Esophagus muscularis mucosa (tissue), 4 donors: ENCODE results near the gene NME7. TPM values are rescaled to one million over a fixed set of nuclear protein-coding genes. Genes with fewer than 3 reads are reported as not detected.
"Not testable (repeated sequence)": the region's sequence is repeated elsewhere in the genome, so short reads cannot be mapped to it uniquely, and the experiment has no call there.

Experiments
- DNase-seq: peaks from one replicate; pipeline ENCODE4 v3.0.0-alpha.2; 2017; ENCODE audit errors: extremely low spot score
- H3K27ac ChIP-seq, 4 donors: fragments of 200-600 bp; sonication (generic); replicated peaks in 1 of 4; 1 replicate in 3 of 4; 2 replicates in 1 of 4; pipeline ENCODE4 v1.5.1; 2016 to 2019; ENCODE audit warnings: mild to moderate bottlenecking in 1 of 4
- H3K27me3 ChIP-seq, 4 donors: fragments of 200-600 bp; sonication (generic); one replicate each; pipeline versions ENCODE4 v1.5.1 to v1.6.0; 2016 to 2019
- H3K36me3 ChIP-seq, 4 donors: fragments of 200-600 bp; sonication (generic); one replicate each; pipeline ENCODE4 v1.5.1; 2016 to 2019
- H3K4me1 ChIP-seq, 4 donors: fragments of 200-600 bp; sonication (generic); one replicate each; pipeline ENCODE4 v1.5.1; 2016 to 2019
- H3K4me3 ChIP-seq, 4 donors: fragments of 200-600 bp; sonication (generic); 1 replicate in 2 of 4; 2 replicates in 2 of 4; pipeline ENCODE4 v1.5.1; 2016 to 2019; ENCODE audit warnings: mild to moderate bottlenecking in 4 of 4, moderate library complexity in 1 of 4
- H3K9me3 ChIP-seq, 4 donors: fragments of 200-600 bp; sonication (generic); 1 replicate in 3 of 4; 2 replicates in 1 of 4; pipeline ENCODE4 v1.5.1; 2016 to 2019
- CTCF ChIP-seq, 3 experiments: fragments of 200-600 bp in 2 of 3; fragments of 450-650 bp in 1 of 3; sonication (generic) in 2 of 3; IDR thresholded peaks; one replicate each; pipeline ENCODE4 v1.5.1; 2017 to 2019; ENCODE audit warnings: antibody characterized with exemption in 3 of 3, mild to moderate bottlenecking in 2 of 3, moderate library complexity in 1 of 3
- EP300 ChIP-seq: sonication (generic); formaldehyde crosslinking; IDR thresholded peaks from one replicate; pipeline ENCODE4 v1.6.1; 2017; ENCODE audit warnings: antibody characterized with exemption
- POLR2A ChIP-seq: fragments of 450-650 bp; IDR thresholded peaks from one replicate; pipeline ENCODE4 v1.6.1; 2017; ENCODE audit warnings: antibody characterized with exemption, moderate library complexity, mild to moderate bottlenecking, low read depth
- POLR2AphosphoS5 ChIP-seq, 2 donors: sonication (generic); formaldehyde crosslinking; IDR thresholded peaks; one replicate each; pipeline ENCODE4 v1.6.1; 2017; ENCODE audit warnings: antibody characterized with exemption in 2 of 2
- WGBS: methylation state at CpG from one replicate; pipeline ENCODE4 v1.1.5; 2018; 5-methylcytosine and 5-hydroxymethylcytosine counted together
- intact Hi-C: fragments of 100-400 bp; cut with DNase I; formaldehyde crosslinking; loops from one replicate; pipeline ENCODE4 v1.15.1; 2023
- total RNA-seq, 4 donors: library from RNA; depleted of rRNA; stranded (reverse); fragments of >200 nt; gene quantifications; one replicate each; pipeline versions ENCODE4 v1.1.0 to v1.2.1, GENCODE V29; 2016

The NME7 gene
- total RNA-seq, 4 donors from 2014 or later, result 10.2 to 27.8 (median 14.5) TPM

GRCh38 chr1:169289016-169289415 is 78.6 kb downstream of the NME7 start:
- DNase-seq, result no peak
- no peaks in the 10 kb centered on the region for H3K9me3 ChIP-seq
- no peaks in the 10 kb centered on the region for H3K27me3 ChIP-seq
- WGBS, result 83% methylated on average over 1 of the region's 1 CpG
- no peak overlapping the region for H3K27ac ChIP-seq
- TF ChIP-seq EP300 (no peak), POLR2A (no peak), POLR2AphosphoS5 (IDR thresholded peaks at IDR 0.05) (no peak), CTCF (IDR thresholded peaks at IDR 0.05) (no peak)
- no peaks in the 10 kb centered on the region for H3K4me1 ChIP-seq
- intact Hi-C loops, result no loop called here
- no peaks in the 10 kb centered on the region for H3K36me3 ChIP-seq
- H3K4me3 ChIP-seq, result no peak overlapping the region

- no peaks in the 10 kb centered on the region for H3K4me1 ChIP-seq
- H3K27ac ChIP-seq, result no peak overlapping the region
- TF ChIP-seq EP300 (no peak), POLR2AphosphoS5 (IDR thresholded peaks at IDR 0.05) (no peak)
- no peak for DNase-seq
- WGBS, result 96% methylated on average over 1 of the region's 1 CpG
- intact Hi-C loops, result no loop called here
- no peaks in the 10 kb centered on the region for H3K27me3 ChIP-seq
- no peaks in the 10 kb centered on the region for H3K9me3 ChIP-seq
- H3K4me3 ChIP-seq, result no peak overlapping the region
- no peaks in the 10 kb centered on the region for H3K36me3 ChIP-seq
Observed at GRCh38 chr1:169288011-169288414, 79.6 kb downstream of the NME7 start.

GRCh38 chr1:169287280-169287679 is 80.3 kb downstream of the NME7 start:
- intact Hi-C loops, result no loop called here

GRCh38 chr1:169281562-169281961 is 86.0 kb downstream of the NME7 start:
- H3K9me3 ChIP-seq, intact Hi-C loops, H3K36me3 ChIP-seq, DNase-seq, H3K4me1 ChIP-seq, H3K4me3 ChIP-seq, H3K27ac ChIP-seq, H3K27me3 ChIP-seq: not testable (repeated sequence)
- over 99% methylated on average over 4 of the region's 4 CpGs for WGBS

More at GRCh38 chr1:169287280-169287679, 80.3 kb downstream of the NME7 start:
- no peak for DNase-seq
- Histone ChIP-seq H3K27me3 (no peaks in the 10 kb centered on the region), H3K27ac (no peak overlapping the region), H3K4me1 (no peaks in the 10 kb centered on the region), H3K9me3 (no peaks in the 10 kb centered on the region), H3K4me3 (no peak overlapping the region), H3K36me3 (no peaks in the 10 kb centered on the region)
- WGBS, result 87% methylated on average over 1 of the region's 1 CpG
- TF ChIP-seq CTCF (IDR thresholded peaks at IDR 0.05) (no peak), POLR2AphosphoS5 (IDR thresholded peaks at IDR 0.05) (no peak), EP300 (no peak), POLR2A (no peak)

GRCh38 chr1:169271098-169271497 is 96.5 kb downstream of the NME7 start:
- Histone ChIP-seq H3K4me1 (peaks cover 0 to 11% (median 4%) of the 10 kb centered on the region in 4 donors), H3K4me3 (no peak overlapping the region), H3K36me3 (no peaks in the 10 kb centered on the region), H3K27ac (no peak overlapping the region), H3K27me3 (no peaks in the 10 kb centered on the region), H3K9me3 (no peaks in the 10 kb centered on the region)
- no peak for DNase-seq
- TF ChIP-seq CTCF (IDR thresholded peaks at IDR 0.05), result peak in 1 of 3 experiments; percentile 12
- no peak for TF ChIP-seq EP300
- no peak for TF ChIP-seq POLR2A
- no peak for TF ChIP-seq POLR2AphosphoS5 (IDR thresholded peaks at IDR 0.05)
- intact Hi-C loops, result no loop called here
- WGBS, result 68% methylated on average over 2 of the region's 2 CpGs

GRCh38 chr1:169266133-169266532 is 101.5 kb downstream of the NME7 start:
- TF ChIP-seq POLR2AphosphoS5 (IDR thresholded peaks at IDR 0.05) (no peak), EP300 (no peak), CTCF (IDR thresholded peaks at IDR 0.05) (no peak), POLR2A (no peak)
- intact Hi-C loops, result no loop called here

More at GRCh38 chr1:169266133-169266532, 101.5 kb downstream of the NME7 start:
- WGBS, result 96% methylated on average over 1 of the region's 1 CpG
- Histone ChIP-seq H3K4me3 (no peak overlapping the region), H3K27me3 (no peaks in the 10 kb centered on the region), H3K9me3 (no peaks in the 10 kb centered on the region), H3K4me1 (peaks cover 0 to 9% (median 4%) of the 10 kb centered on the region in 4 donors), H3K27ac (no peak overlapping the region), H3K36me3 (no peaks in the 10 kb centered on the region)
- no peak for DNase-seq
